Stimulated activated CD8-positive, alpha-beta memory T cell treated with anti-CD3 and anti-CD28 coated beads, Interleukin-7, amount 100 ng/mL, for 4 hours (primary cell): ENCODE results near the gene CCDC183.
"Not testable (repeated sequence)": the region's sequence is repeated elsewhere in the genome, so short reads cannot be mapped to it uniquely, and the experiment has no call there.

Source experiments
- DNase-seq, 2 donors: peaks; one replicate each; pipeline ENCODE4 v3.0.0-alpha.2; 2020; ENCODE audit warnings: low read depth in 2 of 2

The CCDC183 gene

GRCh38 chr9:136760834-136761544 lies 35.1 kb upstream of the CCDC183 start:
- DNase-seq, result not testable (repeated sequence)

- no peak for DNase-seq
Measured at GRCh38 chr9:136761545-136761981, 34.6 kb upstream of the CCDC183 start.

GRCh38 chr9:136762221-136762691 lies 33.9 kb upstream of the CCDC183 start:
- DNase-seq, result no peak

GRCh38 chr9:136762915-136763648 lies 33.1 kb upstream of the CCDC183 start:
- DNase-seq, result peak in 1 of 2 donors; percentile 15

- DNase-seq, result no peak
Measured at GRCh38 chr9:136763649-136764035, 32.5 kb upstream of the CCDC183 start.

- no peak for DNase-seq
Measured at GRCh38 chr9:136764301-136764891, 31.7 kb upstream of the CCDC183 start, which contains the start of gene LCN15. Gene LCN15, minus strand, starts transcription at chr9:136764518. Its CDS starts 30 bp downstream, at chr9:136764488.

- DNase-seq, result no peak
Measured at GRCh38 chr9:136765041-136765440, 31.1 kb upstream of the CCDC183 start.

GRCh38 chr9:136765745-136766409 lies 30.3 kb upstream of the CCDC183 start:
- DNase-seq, result not testable (repeated sequence)

GRCh38 chr9:136766410-136767120 lies 29.6 kb upstream of the CCDC183 start:
- peak in 1 of 2 donors; percentile 25 for DNase-seq

GRCh38 chr9:136769710-136770191 lies 26.4 kb upstream of the CCDC183 start:
- DNase-seq, result peak in 1 of 2 donors; percentile 21

GRCh38 chr9:136771907-136772415 lies 24.2 kb upstream of the CCDC183 start:
- DNase-seq, result no peak

GRCh38 chr9:136773386-136774044 lies 22.6 kb upstream of the CCDC183 start:
- DNase-seq, result no peak

GRCh38 chr9:136774416-136775045 lies 21.6 kb upstream of the CCDC183 start:
- no peak for DNase-seq

- DNase-seq, result no peak
Measured at GRCh38 chr9:136775191-136775590, 20.9 kb upstream of the CCDC183 start.

GRCh38 chr9:136776947-136777346 lies 19.2 kb upstream of the CCDC183 start:
- DNase-seq, result no peak

- DNase-seq, result no peak
Measured at GRCh38 chr9:136777359-136777758, 18.8 kb upstream of the CCDC183 start.

GRCh38 chr9:136779808-136780207 lies 16.3 kb upstream of the CCDC183 start:
- no peak for DNase-seq

- DNase-seq, result no peak
Measured at GRCh38 chr9:136782452-136782851, 13.7 kb upstream of the CCDC183 start.

GRCh38 chr9:136784249-136784996 lies 11.7 kb upstream of the CCDC183 start:
- no peak for DNase-seq
